ENCODE results near the gene FXYD1.

DNA sequence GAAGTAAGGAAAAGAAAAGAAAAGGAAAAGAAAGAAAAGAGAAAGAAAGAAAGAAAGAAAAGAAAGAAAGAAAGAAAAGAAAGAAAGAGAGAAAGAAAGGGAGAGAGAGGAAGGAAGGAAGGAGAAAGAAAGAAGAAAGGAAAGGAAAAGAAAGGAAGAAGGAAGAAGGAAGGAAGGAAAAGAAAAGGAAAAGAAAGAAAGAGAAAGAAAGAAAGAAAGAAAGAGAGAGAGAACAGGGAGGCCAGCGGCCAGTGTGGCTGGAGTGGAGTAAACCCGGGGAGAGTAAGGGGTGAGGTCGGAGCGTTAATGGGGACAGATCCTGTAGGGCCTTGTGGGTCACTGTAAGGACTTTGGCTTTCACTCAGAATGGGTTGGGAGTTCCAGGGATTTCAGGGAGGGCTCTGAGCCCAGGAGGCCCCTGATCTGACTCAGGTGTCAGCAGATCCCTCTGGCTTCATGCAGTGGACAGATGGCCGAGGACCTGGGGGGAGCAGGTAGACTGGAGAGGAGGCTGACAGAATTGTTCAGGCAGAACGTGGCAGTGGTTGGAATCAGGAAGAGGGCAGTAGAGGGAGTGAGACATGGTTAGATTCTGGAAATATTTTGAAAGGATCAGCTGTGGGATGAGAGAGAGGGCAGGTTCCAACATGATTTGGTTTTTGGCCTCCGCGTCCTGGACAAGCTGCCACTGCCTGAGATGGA, 42.8 kb upstream of the FXYD1 start:
- TF ChIP-seq, protein P1, sequence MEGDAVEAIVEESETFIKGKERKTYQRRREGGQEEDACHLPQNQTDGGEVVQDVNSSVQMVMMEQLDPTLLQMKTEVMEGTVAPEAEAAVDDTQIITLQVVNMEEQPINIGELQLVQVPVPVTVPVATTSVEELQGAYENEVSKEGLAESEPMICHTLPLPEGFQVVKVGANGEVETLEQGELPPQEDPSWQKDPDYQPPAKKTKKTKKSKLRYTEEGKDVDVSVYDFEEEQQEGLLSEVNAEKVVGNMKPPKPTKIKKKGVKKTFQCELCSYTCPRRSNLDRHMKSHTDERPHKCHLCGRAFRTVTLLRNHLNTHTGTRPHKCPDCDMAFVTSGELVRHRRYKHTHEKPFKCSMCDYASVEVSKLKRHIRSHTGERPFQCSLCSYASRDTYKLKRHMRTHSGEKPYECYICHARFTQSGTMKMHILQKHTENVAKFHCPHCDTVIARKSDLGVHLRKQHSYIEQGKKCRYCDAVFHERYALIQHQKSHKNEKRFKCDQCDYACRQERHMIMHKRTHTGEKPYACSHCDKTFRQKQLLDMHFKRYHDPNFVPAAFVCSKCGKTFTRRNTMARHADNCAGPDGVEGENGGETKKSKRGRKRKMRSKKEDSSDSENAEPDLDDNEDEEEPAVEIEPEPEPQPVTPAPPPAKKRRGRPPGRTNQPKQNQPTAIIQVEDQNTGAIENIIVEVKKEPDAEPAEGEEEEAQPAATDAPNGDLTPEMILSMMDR (IDR thresholded peaks at IDR 0.05) = no peak
- TF ChIP-seq POLR2AphosphoS5 (IDR thresholded peaks at IDR 0.05) (no peak), POLR2A (IDR thresholded peaks at IDR 0.05; ENCODE audit: low read depth) (no peak), EP300 (IDR thresholded peaks at IDR 0.05) (no peak)

All from esophagus muscularis mucosa (tissue), 4 donors.